HEK293T (cell line): ENCODE measurements around the gene TGFBR2.

Experiments
- ARNT ChIP-seq: fragments of 450-650 bp; IDR thresholded peaks from 2 replicates; pipeline ENCODE4 v1.6.1; 2017; ENCODE audit warnings: mild to moderate bottlenecking
- CTBP1 ChIP-seq: fragments of 450-650 bp; IDR thresholded peaks from 2 replicates; pipeline ENCODE4 v1.6.1; 2016; ENCODE audit warnings: borderline replicate concordance
- ELF4 ChIP-seq: fragments of 450-650 bp; IDR thresholded peaks from 2 replicates; pipeline ENCODE4 v1.6.1; 2017; ENCODE audit warnings: antibody characterized with exemption
- SP1 ChIP-seq: fragments of 450-650 bp; IDR thresholded peaks from 2 replicates; pipeline ENCODE4 v1.6.1; 2017
- SUZ12 ChIP-seq: fragments of 450-650 bp; IDR thresholded peaks from 2 replicates; pipeline ENCODE4 v1.6.1; 2016; ENCODE audit warnings: mild to moderate bottlenecking

GRCh38 chr3:30567139-30567753, 39.2 kb upstream of the TGFBR2 start:
- TF ChIP-seq SUZ12 (no peak), ARNT (no peak), CTBP1 (no peak), SP1 (no peak), ELF4 (no peak)
